Superior temporal gyrus (tissue), 1 donor: Measurements from ENCODE around the gene GMDS.

Experiments used
- DNase-seq: peaks from one replicate; pipeline ENCODE4 v3.0.0-alpha.2; 2016; ENCODE audit errors: extremely low spot score

The GMDS gene

DNA sequence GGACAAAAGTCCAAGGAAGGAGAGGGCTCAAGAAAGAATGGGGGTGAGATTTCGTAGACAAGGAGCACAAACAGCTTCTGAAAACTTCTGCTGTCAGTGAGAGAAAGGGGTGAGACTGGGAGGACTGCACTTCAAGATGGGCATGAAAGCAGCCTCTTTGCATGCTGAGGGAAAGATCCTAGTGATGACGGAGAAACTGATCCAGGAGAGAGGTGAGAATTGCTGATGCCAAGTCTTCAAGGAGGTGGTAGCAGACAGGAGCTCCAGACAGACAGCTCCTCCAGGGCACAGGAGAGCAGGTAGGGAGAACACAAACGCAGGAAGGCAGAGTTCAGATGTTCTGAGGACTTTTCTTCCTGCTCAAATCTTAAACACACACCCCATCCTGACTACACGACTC, 303.9 kb downstream of the GMDS start:
- no peak for DNase-seq

DNA sequence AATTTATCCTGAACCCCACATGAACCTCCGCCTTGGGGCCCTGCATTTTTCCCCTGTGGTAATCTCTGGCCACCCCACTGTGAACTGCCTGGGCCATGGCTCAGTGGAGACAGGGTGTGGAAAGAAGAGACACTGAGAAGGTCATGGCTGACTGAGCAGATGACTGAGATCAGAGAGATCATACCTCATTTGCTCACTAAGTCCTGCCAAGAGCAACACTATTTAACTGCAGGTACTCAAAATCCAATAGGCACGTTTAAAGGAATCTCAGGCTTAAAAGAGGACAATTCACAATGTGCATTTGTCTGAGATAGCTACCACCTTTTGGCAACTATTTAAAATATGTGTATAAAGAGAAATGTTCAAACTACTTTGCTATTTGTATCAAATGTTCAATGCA, 305.0 kb downstream of the GMDS start:
- no peak for DNase-seq

GRCh38 chr6:1933292-1933691, 312.1 kb downstream of the GMDS start:
- no peak for DNase-seq

DNA sequence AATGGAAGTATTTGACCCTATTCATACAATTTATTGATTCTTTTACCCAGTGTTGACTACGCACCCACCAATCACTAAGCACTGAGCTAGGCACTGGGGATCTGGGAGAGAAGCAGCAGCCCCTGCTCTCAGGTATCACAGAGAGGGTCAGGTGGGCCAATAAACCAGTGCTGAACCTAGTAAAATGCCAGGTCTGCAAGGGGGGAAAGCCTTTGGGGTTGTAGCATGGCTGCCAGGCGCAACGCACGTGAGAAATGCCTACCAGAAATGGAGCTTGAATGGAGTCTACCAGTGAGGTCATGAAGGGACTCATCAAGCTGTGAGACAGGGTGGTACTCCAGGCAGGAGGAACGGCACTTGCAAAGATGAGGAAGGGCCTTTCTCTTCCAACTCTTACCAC, 313.6 kb downstream of the GMDS start:
- no peak for DNase-seq

- no peak for DNase-seq
Observed at GRCh38 chr6:1930356-1930755, 315.0 kb downstream of the GMDS start.

GRCh38 chr6:1929931-1930330, 315.5 kb downstream of the GMDS start:
- no peak for DNase-seq

DNA sequence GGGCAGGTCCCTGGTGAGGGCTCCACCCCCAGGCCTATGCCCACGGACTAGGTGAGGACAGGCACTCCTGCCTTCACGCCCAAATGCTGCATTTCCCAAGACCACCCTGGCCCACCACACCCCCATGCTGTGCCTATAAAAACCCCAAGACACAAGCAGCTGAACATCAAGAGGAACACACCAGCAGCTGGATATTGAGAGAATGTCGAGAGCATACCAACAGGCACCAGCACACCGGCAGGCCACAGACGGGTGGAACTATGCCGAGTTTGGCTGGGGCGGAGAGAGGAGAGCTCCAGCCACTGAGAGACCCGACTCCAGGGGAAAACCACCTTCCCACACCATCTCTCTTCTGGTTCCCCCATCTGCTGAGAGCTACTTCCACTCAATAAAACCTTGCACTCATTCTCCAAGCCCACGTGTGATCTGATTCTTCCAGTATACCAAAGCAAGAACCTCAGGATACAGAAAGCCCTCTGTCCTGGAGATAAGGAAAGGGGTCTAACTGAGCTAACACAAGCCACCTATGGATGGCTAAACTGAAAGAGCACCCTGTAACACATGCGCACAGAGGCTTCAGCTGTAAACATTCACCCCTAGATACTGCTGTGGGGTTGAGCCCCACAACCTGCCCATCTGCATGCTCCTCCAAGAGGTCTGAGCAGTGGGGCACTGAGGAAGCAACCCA, 319.5 kb downstream of the GMDS start:
- DNase-seq: no peak

DNA sequence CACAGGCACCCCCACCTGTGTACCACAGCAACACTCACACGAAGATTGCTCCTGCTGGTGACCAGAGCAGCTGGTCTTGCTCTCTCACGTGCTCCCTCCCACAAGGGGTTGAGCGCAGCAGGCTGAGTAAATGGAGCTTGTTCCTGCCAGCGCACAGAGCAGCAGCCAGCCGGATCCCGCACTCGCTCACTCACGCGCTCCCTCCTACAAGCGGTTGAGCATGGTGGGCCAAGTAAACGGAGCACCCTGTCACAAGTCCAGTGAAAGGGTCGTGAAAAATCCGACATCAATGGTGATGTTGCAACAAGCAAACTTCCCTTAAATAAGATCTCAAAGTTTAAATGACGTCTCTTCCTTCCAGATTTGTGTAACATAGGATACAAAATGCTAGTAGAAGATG, 322.0 kb downstream of the GMDS start:
- no peak for DNase-seq

GRCh38 chr6:1917626-1918371, 327.6 kb downstream of the GMDS start:
- DNase-seq: peak; percentile 41

GRCh38 chr6:1916334-1917070, 328.9 kb downstream of the GMDS start:
- peak; percentile 77 for DNase-seq

DNA sequence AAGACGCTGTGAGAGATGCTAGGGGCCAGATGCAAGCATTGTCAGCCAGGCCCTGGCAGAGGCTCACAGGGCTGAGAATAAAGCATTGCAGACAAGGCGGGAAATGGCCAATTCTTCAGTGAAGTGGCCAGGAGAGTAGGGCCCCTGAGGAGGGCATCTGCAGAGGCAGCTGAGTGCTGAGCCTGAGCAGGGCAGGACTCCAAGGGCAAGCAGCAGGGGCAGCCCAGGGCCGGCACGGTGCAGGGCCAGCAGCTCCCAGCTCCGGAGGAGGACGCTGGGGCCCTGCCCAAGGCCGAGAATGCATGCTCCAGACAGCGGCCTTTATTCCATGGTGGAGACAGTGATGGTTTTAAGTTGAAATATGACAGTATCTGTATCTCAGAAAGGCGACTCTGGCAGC, 330.2 kb downstream of the GMDS start:
- DNase-seq: no peak

- no peak for DNase-seq
Observed at GRCh38 chr6:1913577-1913976, 331.8 kb downstream of the GMDS start.

DNA sequence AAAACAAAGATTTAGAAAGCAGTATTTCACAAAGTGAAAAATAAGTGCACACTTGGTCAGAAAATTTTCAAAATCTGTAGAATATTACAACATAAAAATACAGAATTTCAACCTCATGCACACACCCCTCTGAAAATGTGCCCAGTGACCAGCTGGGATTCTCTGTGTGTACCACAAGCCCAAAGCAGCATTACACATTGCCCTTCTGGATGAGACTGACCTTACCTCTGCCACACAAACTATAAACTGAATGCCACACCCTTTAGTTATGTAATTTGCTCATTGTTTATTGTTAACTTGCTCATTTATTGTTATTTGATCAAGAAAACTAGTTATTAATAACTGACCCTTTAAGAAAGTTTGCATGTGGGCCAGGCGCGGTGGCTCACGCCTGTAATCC, 332.7 kb downstream of the GMDS start:
- DNase-seq: no peak

DNA sequence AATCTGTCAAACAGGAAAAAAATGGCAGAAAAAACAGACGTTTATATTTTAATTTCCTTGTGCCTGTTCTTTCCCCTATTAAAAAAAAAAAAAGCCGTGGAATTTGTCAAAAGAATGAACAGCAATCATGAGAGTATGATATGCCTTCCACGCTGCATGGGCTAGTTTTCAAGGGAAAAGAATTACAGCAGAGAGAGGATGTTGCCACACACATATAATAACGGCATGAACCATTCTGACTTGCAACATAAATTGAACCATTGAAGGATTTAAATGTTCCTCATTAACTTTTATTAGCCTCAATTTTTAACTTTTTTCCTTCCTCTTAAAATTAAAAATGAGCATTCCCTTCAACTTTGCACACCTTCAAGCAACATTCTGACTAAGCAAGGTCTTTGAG, 333.9 kb downstream of the GMDS start:
- no peak for DNase-seq

GRCh38 chr6:1910621-1911407, 334.6 kb downstream of the GMDS start:
- DNase-seq: no peak

DNA sequence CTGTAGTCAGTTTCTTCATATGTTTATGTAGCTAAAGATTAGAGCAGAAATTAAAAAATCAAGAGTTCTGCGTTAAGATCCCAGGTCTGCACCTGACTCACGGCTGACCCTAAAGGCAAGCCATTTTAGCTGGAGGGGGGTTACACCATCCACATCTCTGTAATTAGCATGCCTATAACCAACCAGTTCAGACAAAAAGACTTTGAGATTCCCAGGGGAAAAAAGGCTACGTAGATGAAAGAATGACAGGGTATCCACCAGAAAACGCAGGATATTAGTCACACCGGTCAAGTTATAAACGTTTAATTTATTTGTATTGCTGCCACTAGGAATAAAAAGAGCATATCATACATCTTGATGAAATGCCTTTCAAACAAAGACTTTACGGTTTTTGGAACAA, 336.6 kb downstream of the GMDS start:
- no peak for DNase-seq

- no peak for DNase-seq
Observed at GRCh38 chr6:1906609-1907008, 338.8 kb downstream of the GMDS start.

- DNase-seq: no peak
Observed at GRCh38 chr6:1906014-1906413, 339.4 kb downstream of the GMDS start.

DNA sequence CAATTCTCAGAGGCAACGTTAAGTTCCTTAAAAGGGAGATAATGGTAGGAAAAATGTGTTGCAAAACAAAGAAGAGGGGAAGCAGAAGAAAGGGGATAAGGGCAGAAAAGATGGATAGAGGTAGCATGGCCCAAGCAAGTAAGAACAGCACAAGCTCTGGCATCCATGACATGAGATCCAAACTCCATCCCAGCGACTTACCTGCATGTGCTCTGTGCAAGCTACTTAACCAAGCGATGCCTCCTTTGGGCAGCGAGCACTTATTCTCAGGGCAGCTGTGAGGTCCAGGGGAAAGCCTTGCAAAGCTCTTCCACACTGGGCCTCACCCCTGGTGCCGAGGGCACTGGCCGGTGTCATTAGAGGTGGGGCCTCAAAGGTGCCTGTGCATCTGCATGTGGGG, 340.5 kb downstream of the GMDS start:
- DNase-seq: no peak

GRCh38 chr6:1904466-1904799, 341.0 kb downstream of the GMDS start:
- no peak for DNase-seq

DNA sequence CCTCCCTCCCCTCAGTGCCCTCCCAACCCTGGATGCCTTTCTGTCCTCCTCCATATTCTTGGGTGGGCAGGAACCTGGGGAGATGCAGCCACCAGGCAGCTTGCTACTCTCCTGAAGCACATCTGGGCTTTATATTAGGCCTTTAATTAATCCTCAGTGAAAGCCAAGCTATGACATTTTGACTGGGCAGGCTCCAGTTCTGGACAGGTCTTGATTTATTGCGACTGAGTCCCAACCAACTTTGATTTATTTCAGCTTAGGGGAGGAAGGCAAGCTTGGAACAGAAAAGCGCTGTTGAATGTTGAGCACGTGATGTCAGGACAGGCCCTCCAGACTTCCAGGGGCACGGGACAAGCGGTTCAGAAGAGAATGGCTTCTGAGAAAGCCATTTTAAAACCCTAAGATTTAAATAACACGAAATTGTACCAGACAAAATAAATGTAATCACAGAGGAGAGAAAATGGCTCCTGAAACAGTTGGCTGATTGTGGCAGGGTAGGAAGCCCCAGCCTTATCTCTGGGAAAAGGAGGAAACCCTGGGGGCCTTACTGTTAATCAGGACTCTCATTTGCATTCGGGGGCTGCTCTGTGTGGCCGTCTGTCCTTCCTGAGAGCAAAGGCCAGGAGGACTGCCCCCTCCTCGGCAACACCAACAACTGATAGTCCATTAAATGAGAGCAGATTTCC, 341.5 kb downstream of the GMDS start:
- no peak for DNase-seq

GRCh38 chr6:1901556-1901955, 343.8 kb downstream of the GMDS start:
- no peak for DNase-seq
